IPS-18a (cell line): Measurements from ENCODE around the gene PCDHGC5.

ENCODE experiments used
- H3K27ac ChIP-seq: one replicate; pipeline ENCODE4 v1.5.1; 2013; ENCODE audit warnings: low read length
- H3K27me3 ChIP-seq: one replicate; pipeline ENCODE4 v1.6.1; 2013; ENCODE audit warnings: mild to moderate bottlenecking, low read length; ENCODE audit not compliant: control insufficient read depth, insufficient read depth
- H3K36me3 ChIP-seq: one replicate; pipeline ENCODE4 v1.6.1; 2013; ENCODE audit warnings: low read depth, low read length; ENCODE audit not compliant: control insufficient read depth
- H3K4me1 ChIP-seq: one replicate; pipeline ENCODE4 v1.6.1; 2013; ENCODE audit warnings: low read depth, low read length; ENCODE audit not compliant: control insufficient read depth
- H3K4me3 ChIP-seq: one replicate; pipeline ENCODE4 v1.5.1; 2013; ENCODE audit warnings: low read length
- H3K9ac ChIP-seq: one replicate; pipeline ENCODE4 v1.6.1; 2013; ENCODE audit warnings: mild to moderate bottlenecking, low read length, moderate library complexity
- H3K9me3 ChIP-seq: one replicate; pipeline ENCODE4 v1.6.1; 2013; ENCODE audit warnings: low read depth, low read length; ENCODE audit not compliant: control insufficient read depth

Gene PCDHGC5

GRCh38 chr5:141492168-141492885 is 3.4 kb downstream of the PCDHGC5 start:
- no peak overlapping the region for H3K9ac ChIP-seq
- peaks cover 5% of the 10 kb centered on the region for H3K36me3 ChIP-seq
- no peak overlapping the region for H3K27ac ChIP-seq
- H3K9me3 ChIP-seq: no peaks in the 10 kb centered on the region
- no peaks in the 10 kb centered on the region for H3K27me3 ChIP-seq
- peaks cover 35% of the 10 kb centered on the region for H3K4me1 ChIP-seq
- H3K4me3 ChIP-seq: no peak overlapping the region

DNA sequence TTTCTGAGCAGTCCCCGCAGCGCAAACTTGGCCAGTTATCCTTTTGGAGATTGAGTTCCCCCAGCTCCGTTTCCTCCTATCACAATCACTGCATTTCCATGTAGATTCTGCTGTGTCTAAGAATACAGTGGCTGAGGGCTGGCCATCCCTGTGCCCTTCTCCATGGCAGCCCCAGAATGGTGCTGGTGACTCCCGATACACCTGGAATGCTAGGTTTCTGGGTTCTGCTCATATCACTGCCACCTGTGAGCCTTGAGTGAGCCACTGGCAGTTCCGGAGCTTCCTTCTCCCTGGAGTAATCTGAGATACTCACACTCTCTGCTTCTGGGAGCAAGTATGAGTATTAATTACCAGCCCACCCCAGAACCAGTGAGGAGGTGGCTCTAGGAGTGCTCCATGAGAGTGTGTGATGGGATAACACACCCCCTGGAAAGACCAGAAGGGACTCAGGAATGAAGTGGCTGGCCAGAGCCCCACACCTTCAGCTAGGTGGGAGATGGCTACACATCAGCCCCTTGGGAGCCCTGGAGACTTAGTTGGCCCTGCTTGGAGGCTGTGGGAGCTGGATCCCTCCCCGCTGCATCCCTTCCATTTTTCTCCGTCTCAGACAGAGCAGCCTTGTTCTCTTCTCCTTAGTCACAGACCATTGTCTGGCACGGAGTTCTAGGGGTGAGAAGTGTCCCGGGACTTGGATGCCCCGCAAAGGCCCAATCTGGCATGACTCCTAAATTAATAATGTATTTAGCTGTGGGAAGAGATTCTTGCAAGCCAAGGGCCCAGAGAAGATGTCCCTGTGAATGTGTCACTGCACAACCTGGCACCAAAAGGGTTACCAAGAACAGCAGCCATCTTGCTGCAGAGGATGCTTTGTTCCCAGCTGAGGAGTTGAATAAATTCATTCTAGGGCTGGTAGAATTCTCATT is 4.9 kb downstream of the PCDHGC5 start:
- H3K4me1 ChIP-seq: peaks cover 31% of the 10 kb centered on the region
- no peaks in the 10 kb centered on the region for H3K9me3 ChIP-seq
- H3K36me3 ChIP-seq: peaks cover 5% of the 10 kb centered on the region
- peak overlapping the region; percentile 37 for H3K9ac ChIP-seq
- no peaks in the 10 kb centered on the region for H3K27me3 ChIP-seq
- H3K27ac ChIP-seq: peak overlapping the region; percentile 17
- peak overlapping the region; percentile 51 for H3K4me3 ChIP-seq

DNA sequence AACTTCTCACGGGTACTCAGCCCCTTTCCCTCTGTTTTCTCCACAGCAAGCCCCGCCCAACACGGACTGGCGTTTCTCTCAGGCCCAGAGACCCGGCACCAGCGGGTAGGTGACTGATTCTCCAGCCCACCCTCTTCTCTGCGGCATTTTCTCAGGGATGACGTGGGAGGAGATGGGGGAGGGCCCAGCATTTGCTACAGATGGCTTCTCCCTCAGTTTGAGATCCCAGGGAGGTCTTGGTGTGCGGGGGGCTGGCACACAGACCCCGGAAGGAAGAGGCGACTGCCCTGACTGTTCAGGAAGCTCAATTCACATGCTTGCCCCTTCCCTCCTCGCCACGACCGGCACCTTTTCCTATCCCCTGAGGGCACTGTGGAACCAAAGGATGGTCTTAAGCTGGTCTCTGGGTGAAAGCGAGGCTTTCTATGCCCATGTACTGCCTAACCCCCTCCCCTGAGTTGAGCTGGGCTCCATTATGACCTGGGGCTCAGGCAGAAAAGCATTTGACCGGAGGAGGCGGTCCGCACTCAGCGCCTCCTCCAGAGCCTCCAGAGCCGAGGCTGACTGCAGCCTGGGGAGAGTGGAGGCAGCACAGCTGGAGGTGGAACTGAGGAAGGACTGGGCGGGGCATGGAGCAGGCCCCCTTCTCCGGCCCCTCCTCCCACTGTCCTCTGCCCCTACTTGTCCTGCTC is 6.0 kb downstream of the PCDHGC5 start:
- no peaks in the 10 kb centered on the region for H3K9me3 ChIP-seq
- peak overlapping the region; percentile 37 for H3K9ac ChIP-seq
- H3K36me3 ChIP-seq: peaks cover under 1% of the 10 kb centered on the region
- H3K4me1 ChIP-seq: peaks cover 28% of the 10 kb centered on the region
- peak overlapping the region; percentile 51 for H3K4me3 ChIP-seq
- H3K27me3 ChIP-seq: no peaks in the 10 kb centered on the region
- peak overlapping the region; percentile 27 for H3K27ac ChIP-seq

GRCh38 chr5:141495453-141495811 is 6.6 kb downstream of the PCDHGC5 start:
- no peak overlapping the region for H3K9ac ChIP-seq
- H3K27ac ChIP-seq: no peak overlapping the region
- peak overlapping the region; percentile 10 for H3K4me3 ChIP-seq
- no peaks in the 10 kb centered on the region for H3K36me3 ChIP-seq
- H3K27me3 ChIP-seq: no peaks in the 10 kb centered on the region
- no peaks in the 10 kb centered on the region for H3K9me3 ChIP-seq
- peaks cover 28% of the 10 kb centered on the region for H3K4me1 ChIP-seq

- no peaks in the 10 kb centered on the region for H3K27me3 ChIP-seq
- H3K4me3 ChIP-seq: peak overlapping the region; percentile 10
- H3K27ac ChIP-seq: no peak overlapping the region
- peaks cover 28% of the 10 kb centered on the region for H3K4me1 ChIP-seq
- H3K36me3 ChIP-seq: no peaks in the 10 kb centered on the region
- no peaks in the 10 kb centered on the region for H3K9me3 ChIP-seq
- H3K9ac ChIP-seq: no peak overlapping the region
Observed at GRCh38 chr5:141496038-141496437, 7.2 kb downstream of the PCDHGC5 start.

DNA sequence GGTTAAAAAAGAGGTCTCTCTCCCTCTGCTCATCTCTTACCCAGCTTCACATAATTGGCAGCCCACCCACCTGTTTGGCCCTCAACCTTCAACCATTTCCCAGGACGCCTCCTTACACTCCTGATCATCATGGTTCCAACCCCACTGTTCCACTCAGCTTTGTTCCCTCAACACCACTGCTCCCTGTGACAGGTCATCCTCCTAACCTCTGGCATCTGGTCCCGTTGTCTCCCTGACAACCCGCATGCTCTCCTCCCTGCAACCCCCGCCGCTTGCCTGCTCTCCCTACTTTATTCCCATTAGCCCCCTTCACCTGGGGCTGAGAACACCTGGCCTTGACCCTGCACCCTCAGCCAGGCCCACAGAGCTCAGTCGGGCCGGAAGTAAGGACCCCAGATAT is 12.9 kb downstream of the PCDHGC5 start:
- Histone ChIP-seq H3K27me3 (no peaks in the 10 kb centered on the region), H3K4me3 (no peak overlapping the region), H3K27ac (no peak overlapping the region), H3K4me1 (no peaks in the 10 kb centered on the region), H3K9ac (no peak overlapping the region), H3K36me3 (peaks cover 5% of the 10 kb centered on the region), H3K9me3 (no peaks in the 10 kb centered on the region)

DNA sequence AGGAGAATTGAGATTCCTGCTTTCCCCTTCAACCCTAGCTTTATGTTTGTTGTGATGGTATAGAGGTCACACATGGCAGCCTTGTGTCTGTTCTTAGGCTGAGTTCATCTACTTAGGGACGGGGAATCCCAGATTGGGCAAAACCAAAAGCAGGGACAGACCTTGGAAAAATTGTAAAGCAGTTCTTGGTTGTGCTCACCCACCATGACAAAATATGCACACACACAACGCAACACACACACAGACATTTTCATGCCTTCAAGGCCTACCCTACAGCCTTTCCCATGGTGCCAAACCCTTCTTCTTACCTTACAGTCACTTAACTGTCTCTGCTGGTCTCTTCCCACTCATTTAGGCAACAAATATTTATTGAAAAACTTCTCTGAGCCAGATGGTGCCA is 14.8 kb downstream of the PCDHGC5 start:
- H3K27ac ChIP-seq: no peak overlapping the region
- H3K9ac ChIP-seq: no peak overlapping the region
- no peak overlapping the region for H3K4me3 ChIP-seq

DNA sequence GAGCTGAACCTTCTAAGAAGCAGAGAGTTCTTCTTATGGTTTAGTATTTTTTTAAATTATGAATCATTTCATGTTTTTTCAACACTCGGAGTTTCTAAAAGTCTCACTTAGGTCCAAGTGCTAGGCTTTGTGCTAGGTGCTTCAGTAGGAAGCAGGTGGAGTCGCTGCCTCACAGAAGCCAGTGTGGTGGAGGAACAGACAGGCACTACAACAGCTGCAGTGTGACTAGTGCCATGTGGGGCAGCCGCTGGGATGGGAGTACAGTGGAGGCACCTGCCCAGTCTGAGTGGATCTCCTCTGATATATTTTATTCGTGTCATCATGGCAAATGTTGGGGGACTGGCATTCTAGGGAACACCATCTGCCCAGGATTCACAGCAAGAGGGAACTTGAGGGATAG is 15.3 kb downstream of the PCDHGC5 start:
- no peak overlapping the region for H3K4me3 ChIP-seq
- H3K36me3 ChIP-seq: peaks cover 5% of the 10 kb centered on the region
- no peak overlapping the region for H3K9ac ChIP-seq
- H3K27me3 ChIP-seq: no peaks in the 10 kb centered on the region
- H3K4me1 ChIP-seq: peaks cover 15% of the 10 kb centered on the region
- no peak overlapping the region for H3K27ac ChIP-seq
- H3K9me3 ChIP-seq: no peaks in the 10 kb centered on the region

More for the DNA sequence above, 14.8 kb downstream of the PCDHGC5 start:
- H3K36me3 ChIP-seq: peaks cover 5% of the 10 kb centered on the region
- H3K9me3 ChIP-seq: no peaks in the 10 kb centered on the region
- H3K27me3 ChIP-seq: no peaks in the 10 kb centered on the region
- H3K4me1 ChIP-seq: peaks cover 13% of the 10 kb centered on the region

GRCh38 chr5:141506381-141507155 is 17.7 kb downstream of the PCDHGC5 start:
- Histone ChIP-seq H3K9ac (no peak overlapping the region), H3K9me3 (no peaks in the 10 kb centered on the region), H3K4me3 (no peak overlapping the region), H3K27me3 (no peaks in the 10 kb centered on the region), H3K4me1 (peaks cover 20% of the 10 kb centered on the region), H3K27ac (no peak overlapping the region), H3K36me3 (peaks cover 10% of the 10 kb centered on the region)

DNA sequence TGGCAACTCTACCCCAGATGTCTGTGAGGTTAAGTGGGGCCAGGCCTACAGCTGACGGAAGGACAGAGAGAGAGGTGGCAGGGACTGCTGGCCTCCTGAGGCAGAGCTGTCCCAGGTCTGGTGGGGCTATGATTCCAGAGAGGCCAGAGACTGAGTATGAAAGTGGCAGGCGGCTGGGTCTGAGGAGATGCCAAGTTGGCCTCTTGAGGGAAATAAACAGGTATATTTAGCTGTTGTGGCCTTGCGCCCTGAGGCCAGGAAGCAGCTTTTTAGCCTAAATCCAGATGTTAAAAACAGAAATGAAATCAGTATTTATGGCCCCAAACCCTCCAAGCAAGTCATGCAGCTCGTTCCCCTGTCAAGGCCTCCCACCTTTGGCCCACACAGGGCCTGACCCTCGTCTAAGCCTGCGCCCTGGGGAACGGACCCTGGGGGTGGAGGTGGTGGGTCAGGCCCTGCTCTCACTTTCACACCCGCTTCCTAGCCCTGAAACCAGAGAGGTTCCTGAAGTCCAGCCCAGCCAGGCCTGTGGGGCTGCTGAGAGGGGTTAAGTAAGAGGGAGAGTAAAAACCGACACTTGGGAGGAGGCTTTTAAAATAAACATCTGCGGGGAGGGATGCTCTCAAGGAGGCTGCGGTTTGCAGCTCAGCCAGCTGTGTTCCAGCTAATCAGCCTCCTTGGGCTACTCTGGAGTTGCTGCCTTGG is 18.7 kb downstream of the PCDHGC5 start:
- Histone ChIP-seq H3K9me3 (no peaks in the 10 kb centered on the region), H3K4me1 (peaks cover 20% of the 10 kb centered on the region), H3K9ac (no peak overlapping the region), H3K27ac (no peak overlapping the region), H3K36me3 (peaks cover 10% of the 10 kb centered on the region), H3K27me3 (no peaks in the 10 kb centered on the region), H3K4me3 (no peak overlapping the region)
